SK-N-SH (cell line): ENCODE results near the gene PPRC1. TPM values are rescaled to one million over a fixed set of nuclear protein-coding genes. Genes with fewer than 3 reads are reported as not detected.

ENCODE experiments used
- CTCF ChIA-PET: fragments of 300-600, 350-600 bp; formaldehyde crosslinking; extraction: SDS; loops from one replicate; lab custom pipeline; 2021; lab: Yijun Ruan, JAX
- POLR2A ChIA-PET: fragments of 350-600 bp; sonication (Branson Sonifier 250); formaldehyde crosslinking; extraction: SDS; loops from one replicate; lab custom pipeline; 2020; ENCODE audit warnings: antibody characterized with exemption, inconsistent platforms; lab: Yijun Ruan, JAX
- DNase-seq: peaks from one replicate; pipeline ENCODE4 v3.0.0; 2012
- H2AFZ ChIP-seq: fragments of 200-600 bp; sonication (generic); 2 replicates; pipeline ENCODE4 v1.8.1; 2016; ENCODE audit warnings: antibody characterized with exemption, mild to moderate bottlenecking, low read depth
- H3F3A ChIP-seq: fragments of 200-600 bp; sonication (generic); replicated peaks from 2 replicates; pipeline ENCODE3; 2016; ENCODE audit warnings: antibody characterized with exemption, mild to moderate bottlenecking; ENCODE audit not compliant: insufficient read depth
- H3K27ac ChIP-seq, 2 experiments: fragments of 200-500 bp in 1 of 2; fragments of 200-600 bp in 1 of 2; sonication (Bioruptor generic) in 1 of 2; sonication (generic), shearing (Covaris generic) in 1 of 2; 2 replicates each; pipeline versions ENCODE4 v1.5.1 to v1.6.1; 2014 to 2016; ENCODE audit warnings: low read depth in 2 of 2, inconsistent platforms in 1 of 2, low read length in 1 of 2, mild to moderate bottlenecking in 1 of 2, mixed read lengths in 1 of 2
- H3K27me3 ChIP-seq: fragments of 200-600 bp; sonication (generic), shearing (Covaris generic); 2 replicates; pipeline ENCODE4 v1.6.1; 2016; ENCODE audit warnings: mixed run types; ENCODE audit not compliant: insufficient read depth
- H3K36me3 ChIP-seq, 2 experiments: fragments of 200-500 bp in 1 of 2; fragments of 200-600 bp in 1 of 2; sonication (Bioruptor generic) in 1 of 2; sonication (generic) in 1 of 2; replicated peaks in 1 of 2; 2 replicates each; pipeline versions ENCODE3 to v1.5.1; 2014 to 2016; ENCODE audit warnings: low read length in 1 of 2, mild to moderate bottlenecking in 1 of 2; ENCODE audit not compliant: insufficient read depth in 2 of 2, control insufficient read depth in 1 of 2
- H3K4me1 ChIP-seq, 2 experiments: fragments of 200-500 bp in 1 of 2; fragments of 200-600 bp in 1 of 2; sonication (Bioruptor generic) in 1 of 2; sonication (generic), shearing (Covaris generic) in 1 of 2; 2 replicates each; pipeline versions ENCODE4 v1.5.1 to v1.6.1; 2014 to 2016; ENCODE audit warnings: low read depth in 1 of 2, low read length in 1 of 2, mixed run types in 1 of 2; ENCODE audit not compliant: insufficient read depth in 2 of 2, control insufficient read depth in 1 of 2
- H3K4me2 ChIP-seq: fragments of 200-600 bp; sonication (generic), shearing (Covaris generic); 2 replicates; pipeline ENCODE4 v1.6.1; 2017; ENCODE audit warnings: mixed run types
- H3K4me3 ChIP-seq, 2 experiments: fragments of 200-500 bp in 1 of 2; fragments of 200-600 bp in 1 of 2; sonication (Bioruptor generic) in 1 of 2; sonication (generic), shearing (Covaris generic) in 1 of 2; 2 replicates each; pipeline versions ENCODE4 v1.5.1 to v1.8.1; 2014 to 2016; ENCODE audit warnings: low read depth in 2 of 2, inconsistent platforms in 1 of 2, low read length in 1 of 2, mild to moderate bottlenecking in 1 of 2, mixed read lengths in 1 of 2, moderate library complexity in 1 of 2
- H3K79me2 ChIP-seq: fragments of 200-600 bp; sonication (generic); 2 replicates; pipeline ENCODE4 v1.8.1; 2017; ENCODE audit warnings: mild to moderate bottlenecking; ENCODE audit not compliant: insufficient read depth
- H3K9ac ChIP-seq: fragments of 200-600 bp; sonication (generic); 2 replicates; pipeline ENCODE4 v1.6.1; 2017; ENCODE audit warnings: mixed run types
- H3K9me2 ChIP-seq: fragments of 200-600 bp; sonication (generic); 2 replicates; pipeline ENCODE4 v1.6.1; 2017; ENCODE audit warnings: mixed run types
- H3K9me3 ChIP-seq: fragments of 200-600 bp; sonication (generic); 2 replicates; pipeline ENCODE4 v1.6.1; 2017; ENCODE audit warnings: mixed run types, mild to moderate bottlenecking, moderate library complexity
- H4K20me1 ChIP-seq: fragments of 200-600 bp; sonication (generic); 2 replicates; pipeline ENCODE4 v1.6.1; 2017; ENCODE audit warnings: mild to moderate bottlenecking, mixed run types; ENCODE audit not compliant: insufficient read depth
- CHD2 ChIP-seq: fragments of 150-350 bp; IDR thresholded peaks from 2 replicates; pipeline ENCODE4 v1.6.1; 2018; ENCODE audit warnings: low read length; ENCODE audit not compliant: partially characterized antibody
- EP300 ChIP-seq, 2 experiments: IDR thresholded peaks; 2 replicates each; pipeline versions ENCODE4 v1.4.0 to v1.6.1; 2012; ENCODE audit warnings: borderline replicate concordance in 1 of 2, low read depth in 1 of 2, low read length in 1 of 2
- EZH2phosphoT487 ChIP-seq: fragments of 200-600 bp; sonication (generic); IDR thresholded peaks from 2 replicates; pipeline ENCODE4 v1.6.1; 2017; ENCODE audit warnings: low read depth, mixed run types, mild to moderate bottlenecking, antibody characterized with exemption, moderate library complexity, borderline replicate concordance
- FOSL2 ChIP-seq: IDR thresholded peaks from 2 replicates; pipeline ENCODE4 v1.4.0; 2012; ENCODE audit warnings: low read depth, mild to moderate bottlenecking, moderate library complexity, borderline replicate concordance
- FOXJ3 ChIP-seq: sonication (generic); formaldehyde crosslinking; IDR thresholded peaks from 2 replicates; pipeline ENCODE4 v1.5.1; 2020; ENCODE audit warnings: mild to moderate bottlenecking, missing genetic modification reagents
- FOXM1 ChIP-seq: IDR thresholded peaks from 2 replicates; pipeline ENCODE4 v1.4.0; 2012; ENCODE audit warnings: low read depth, mild to moderate bottlenecking
- GABPA ChIP-seq: IDR thresholded peaks from 2 replicates; pipeline ENCODE4 v1.4.0; 2012; ENCODE audit warnings: low read depth, mild to moderate bottlenecking
- GATA2 ChIP-seq: sonication (generic); formaldehyde crosslinking; IDR thresholded peaks from 2 replicates; pipeline ENCODE4 v1.5.0; 2020; ENCODE audit warnings: mild to moderate bottlenecking, missing genetic modification reagents
- JUND ChIP-seq: IDR thresholded peaks from 2 replicates; pipeline ENCODE4 v1.4.0; 2012
- MAX ChIP-seq: IDR thresholded peaks from 2 replicates; pipeline ENCODE4 v1.4.0; 2012; ENCODE audit warnings: low read depth
- MEF2A ChIP-seq: IDR thresholded peaks from 2 replicates; pipeline ENCODE4 v1.4.0; 2012; ENCODE audit warnings: low read depth, borderline replicate concordance
- MXI1 ChIP-seq: IDR thresholded peaks from 2 replicates; pipeline ENCODE4 v1.6.1; 2012; ENCODE audit warnings: mild to moderate bottlenecking, low read depth, low read length, improper control_type of control experiment
- NFIC ChIP-seq: IDR thresholded peaks from 2 replicates; pipeline ENCODE4 v1.4.0; 2012; ENCODE audit warnings: borderline replicate concordance
- PBX3 ChIP-seq: IDR thresholded peaks from 2 replicates; pipeline ENCODE4; 2012
- POLR2AphosphoS5 ChIP-seq: IDR thresholded peaks from 2 replicates; pipeline ENCODE4 v1.6.1; 2012; ENCODE audit warnings: low read depth, low read length
- RAD21 ChIP-seq: IDR thresholded peaks from 2 replicates; pipeline ENCODE4 v1.6.1; 2012; ENCODE audit warnings: mild to moderate bottlenecking, low read length
- RCOR1 ChIP-seq: fragments of 150-350 bp; IDR thresholded peaks from 2 replicates; pipeline ENCODE4 v1.6.1; 2017; ENCODE audit warnings: antibody characterized with exemption, low read length
- RFX5 ChIP-seq: IDR thresholded peaks from 2 replicates; pipeline ENCODE4 v1.6.1; 2012; ENCODE audit warnings: mild to moderate bottlenecking, improper control_type of control experiment, low read length
- SMC3 ChIP-seq: IDR thresholded peaks from 2 replicates; pipeline ENCODE4 v1.6.1; 2012; ENCODE audit warnings: low read depth, low read length, improper control_type of control experiment
- TCF12 ChIP-seq: IDR thresholded peaks from 2 replicates; pipeline ENCODE4 v1.4.0; 2012
- TEAD4 ChIP-seq: IDR thresholded peaks from 2 replicates; pipeline ENCODE4 v1.4.0; 2012; ENCODE audit warnings: mild to moderate bottlenecking, borderline replicate concordance; ENCODE audit not compliant: insufficient read depth
- YY1 ChIP-seq: IDR thresholded peaks from 2 replicates; pipeline ENCODE4 v1.4.0; 2012; ENCODE audit warnings: low read depth, mild to moderate bottlenecking
- WGBS: methylation state at CpG from one replicate; pipeline ENCODE4 v1.1.6; 2017; ENCODE audit warnings: low lambda C conversion rate; 5-methylcytosine and 5-hydroxymethylcytosine counted together
- polyA plus RNA-seq, 3 experiments: library from polyadenylated mRNA; depleted of rRNA; stranded (reverse); fragments of >200 nt; gene quantifications; 2 replicates each; pipeline ENCODE4 v1.2.3, GENCODE V29; 2012
- TF ChIP-seq, protein P1 (sequence below): fragments of 150-350 bp; IDR thresholded peaks from 2 replicates; pipeline ENCODE4 v1.6.1; 2016; ENCODE audit warnings: mild to moderate bottlenecking, low read depth, low read length
- TF ChIP-seq, protein P2 (sequence below): IDR thresholded peaks from 2 replicates; pipeline ENCODE4 v1.4.0; 2012; ENCODE audit warnings: low read depth, borderline replicate concordance
- TF ChIP-seq, protein P3 (sequence below): fragments of 150-350 bp; IDR thresholded peaks from 2 replicates; pipeline ENCODE4 v1.6.1; 2017; ENCODE audit warnings: antibody characterized with exemption, low read length, low read depth, borderline replicate concordance
- TF ChIP-seq, protein P4 (sequence below): fragments of 200-600 bp; sonication (generic); IDR thresholded peaks from 2 replicates; pipeline ENCODE4 v1.6.1; 2017; ENCODE audit warnings: antibody characterized with exemption, mild to moderate bottlenecking, moderate library complexity

PPRC1 gene
- polyA plus RNA-seq, 1 of the 3 experiments (the other 2 are of a cell fraction) = 23.1 TPM

DNA sequence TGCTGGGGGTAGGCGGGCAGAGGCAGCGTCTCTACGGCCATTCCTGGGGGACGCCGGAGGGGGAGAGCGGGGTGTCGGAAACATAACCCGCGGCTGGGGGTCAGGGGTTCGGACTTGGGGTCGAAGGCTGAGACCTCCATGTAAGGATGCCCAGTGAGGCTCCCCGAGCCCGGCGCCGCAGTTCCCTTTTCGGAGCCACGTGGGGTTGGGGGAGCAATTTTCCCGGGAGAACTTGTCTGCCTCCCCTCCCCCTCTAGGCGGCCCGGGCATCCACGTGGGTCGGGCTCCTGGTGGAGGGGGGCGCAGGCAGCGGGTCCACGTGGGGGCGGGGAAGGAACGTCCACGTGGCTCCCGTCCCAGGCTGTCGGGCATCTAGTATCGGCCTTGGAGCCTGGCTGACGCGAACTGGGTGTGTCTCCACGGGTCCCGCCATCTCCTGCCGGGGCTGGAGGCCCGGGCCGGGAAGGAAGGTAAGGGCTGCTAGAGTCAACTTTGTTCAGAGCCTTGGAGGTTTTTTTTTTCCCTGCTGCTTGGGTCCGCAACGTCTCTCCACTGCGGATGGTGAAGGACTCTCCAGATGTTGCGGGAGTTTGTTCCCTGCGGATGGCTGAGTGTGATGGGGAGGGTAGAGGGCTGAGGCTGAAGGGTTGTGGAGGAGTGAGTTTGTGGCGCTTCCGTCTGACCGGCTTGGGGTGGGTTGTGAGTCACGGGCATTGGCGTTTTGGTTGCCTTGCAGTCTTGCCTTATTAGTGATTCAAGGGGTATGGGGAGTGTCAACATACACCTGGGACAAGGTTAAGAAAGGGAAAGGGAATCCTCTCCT, 744 bp downstream of the PPRC1 start:
- H3F3A ChIP-seq = peaks cover 10% of the 10 kb centered on the region
- POLR2A ChIA-PET = no interaction called here
- H3K9ac ChIP-seq = peak overlapping the region; percentile 97
- H3K4me3 ChIP-seq = peak overlapping the region; percentile 90 to 99
- peaks cover 58% of the 10 kb centered on the region for H3K79me2 ChIP-seq
- WGBS = under 1% methylated on average over 11 of the region's 48 CpGs
- peak overlapping the region; percentile 69 for H3K4me2 ChIP-seq
- peaks cover 14 to 16% of the 10 kb centered on the region in 2 experiments for H3K36me3 ChIP-seq
- DNase-seq = peak; percentile 91
- H4K20me1 ChIP-seq = peaks cover 47% of the 10 kb centered on the region
- no peaks in the 10 kb centered on the region for H3K27me3 ChIP-seq
- H3K9me3 ChIP-seq = no peaks in the 10 kb centered on the region
- peak overlapping the region; percentile 80 to 91 for H3K27ac ChIP-seq
- CTCF ChIA-PET = interaction anchor here (1.5 kb wide), 1 partner anchor 10 kb away, joined by 4 read pairs; no protein-coding TSS in a partner anchor
- H2AFZ ChIP-seq = peak overlapping the region; percentile 63
- H3K4me1 ChIP-seq = peaks cover 13 to 18% of the 10 kb centered on the region in 2 experiments; a peak in 2 of 4 replicates
- no peaks in the 10 kb centered on the region for H3K9me2 ChIP-seq
- TF ChIP-seq YY1 (no peak), FOSL2 (0 out of 2 replicates have a peak, but pooled peaks have one; percentile 7), RFX5 (no peak), TEAD4 (no peak), MAX (peak; percentile 97), GABPA (no peak), CHD2 (peak; percentile 94), EZH2phosphoT487 (no peak), POLR2AphosphoS5 (no peak), RAD21 (no peak), NFIC (no peak), PBX3 (no peak), FOXM1 (no peak), JUND (no peak), GATA2 (no peak), EP300 (IDR thresholded peaks at IDR 0.05; ENCODE audit: borderline replicate concordance in 1 of 2, low read depth in 1 of 2, low read length in 1 of 2) (no peak), TCF12 (peak; percentile 32; the same call in 1 of the 2 replicates), FOXJ3 (CRISPR knock-in tag) (no peak), MXI1 (peak; percentile 99), RCOR1 (no peak), SMC3 (no peak), MEF2A (no peak)
- TF ChIP-seq, protein P1, sequence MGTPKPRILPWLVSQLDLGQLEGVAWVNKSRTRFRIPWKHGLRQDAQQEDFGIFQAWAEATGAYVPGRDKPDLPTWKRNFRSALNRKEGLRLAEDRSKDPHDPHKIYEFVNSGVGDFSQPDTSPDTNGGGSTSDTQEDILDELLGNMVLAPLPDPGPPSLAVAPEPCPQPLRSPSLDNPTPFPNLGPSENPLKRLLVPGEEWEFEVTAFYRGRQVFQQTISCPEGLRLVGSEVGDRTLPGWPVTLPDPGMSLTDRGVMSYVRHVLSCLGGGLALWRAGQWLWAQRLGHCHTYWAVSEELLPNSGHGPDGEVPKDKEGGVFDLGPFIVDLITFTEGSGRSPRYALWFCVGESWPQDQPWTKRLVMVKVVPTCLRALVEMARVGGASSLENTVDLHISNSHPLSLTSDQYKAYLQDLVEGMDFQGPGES = no peak
- TF ChIP-seq, protein P2, sequence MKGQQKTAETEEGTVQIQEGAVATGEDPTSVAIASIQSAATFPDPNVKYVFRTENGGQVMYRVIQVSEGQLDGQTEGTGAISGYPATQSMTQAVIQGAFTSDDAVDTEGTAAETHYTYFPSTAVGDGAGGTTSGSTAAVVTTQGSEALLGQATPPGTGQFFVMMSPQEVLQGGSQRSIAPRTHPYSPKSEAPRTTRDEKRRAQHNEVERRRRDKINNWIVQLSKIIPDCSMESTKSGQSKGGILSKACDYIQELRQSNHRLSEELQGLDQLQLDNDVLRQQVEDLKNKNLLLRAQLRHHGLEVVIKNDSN = peak; percentile 74
- TF ChIP-seq, protein P3, sequence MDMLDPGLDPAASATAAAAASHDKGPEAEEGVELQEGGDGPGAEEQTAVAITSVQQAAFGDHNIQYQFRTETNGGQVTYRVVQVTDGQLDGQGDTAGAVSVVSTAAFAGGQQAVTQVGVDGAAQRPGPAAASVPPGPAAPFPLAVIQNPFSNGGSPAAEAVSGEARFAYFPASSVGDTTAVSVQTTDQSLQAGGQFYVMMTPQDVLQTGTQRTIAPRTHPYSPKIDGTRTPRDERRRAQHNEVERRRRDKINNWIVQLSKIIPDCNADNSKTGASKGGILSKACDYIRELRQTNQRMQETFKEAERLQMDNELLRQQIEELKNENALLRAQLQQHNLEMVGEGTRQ = no peak
- TF ChIP-seq, protein P4, sequence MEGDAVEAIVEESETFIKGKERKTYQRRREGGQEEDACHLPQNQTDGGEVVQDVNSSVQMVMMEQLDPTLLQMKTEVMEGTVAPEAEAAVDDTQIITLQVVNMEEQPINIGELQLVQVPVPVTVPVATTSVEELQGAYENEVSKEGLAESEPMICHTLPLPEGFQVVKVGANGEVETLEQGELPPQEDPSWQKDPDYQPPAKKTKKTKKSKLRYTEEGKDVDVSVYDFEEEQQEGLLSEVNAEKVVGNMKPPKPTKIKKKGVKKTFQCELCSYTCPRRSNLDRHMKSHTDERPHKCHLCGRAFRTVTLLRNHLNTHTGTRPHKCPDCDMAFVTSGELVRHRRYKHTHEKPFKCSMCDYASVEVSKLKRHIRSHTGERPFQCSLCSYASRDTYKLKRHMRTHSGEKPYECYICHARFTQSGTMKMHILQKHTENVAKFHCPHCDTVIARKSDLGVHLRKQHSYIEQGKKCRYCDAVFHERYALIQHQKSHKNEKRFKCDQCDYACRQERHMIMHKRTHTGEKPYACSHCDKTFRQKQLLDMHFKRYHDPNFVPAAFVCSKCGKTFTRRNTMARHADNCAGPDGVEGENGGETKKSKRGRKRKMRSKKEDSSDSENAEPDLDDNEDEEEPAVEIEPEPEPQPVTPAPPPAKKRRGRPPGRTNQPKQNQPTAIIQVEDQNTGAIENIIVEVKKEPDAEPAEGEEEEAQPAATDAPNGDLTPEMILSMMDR = no peak
